HG03039 (cell line): ENCODE data around the gene CCDC192.
A peak's percentile ranks its signal among the peaks of the same experiment; 100 is the strongest.

Source experiments
- ATAC-seq: cut with Tn5 transposase; IDR thresholded peaks from one replicate; pipeline ENCODE4 v1.9.1; 2021; ENCODE audit warnings: mild to moderate bottlenecking, moderate library complexity; ENCODE audit not compliant: unreplicated experiment

The CCDC192 gene

DNA sequence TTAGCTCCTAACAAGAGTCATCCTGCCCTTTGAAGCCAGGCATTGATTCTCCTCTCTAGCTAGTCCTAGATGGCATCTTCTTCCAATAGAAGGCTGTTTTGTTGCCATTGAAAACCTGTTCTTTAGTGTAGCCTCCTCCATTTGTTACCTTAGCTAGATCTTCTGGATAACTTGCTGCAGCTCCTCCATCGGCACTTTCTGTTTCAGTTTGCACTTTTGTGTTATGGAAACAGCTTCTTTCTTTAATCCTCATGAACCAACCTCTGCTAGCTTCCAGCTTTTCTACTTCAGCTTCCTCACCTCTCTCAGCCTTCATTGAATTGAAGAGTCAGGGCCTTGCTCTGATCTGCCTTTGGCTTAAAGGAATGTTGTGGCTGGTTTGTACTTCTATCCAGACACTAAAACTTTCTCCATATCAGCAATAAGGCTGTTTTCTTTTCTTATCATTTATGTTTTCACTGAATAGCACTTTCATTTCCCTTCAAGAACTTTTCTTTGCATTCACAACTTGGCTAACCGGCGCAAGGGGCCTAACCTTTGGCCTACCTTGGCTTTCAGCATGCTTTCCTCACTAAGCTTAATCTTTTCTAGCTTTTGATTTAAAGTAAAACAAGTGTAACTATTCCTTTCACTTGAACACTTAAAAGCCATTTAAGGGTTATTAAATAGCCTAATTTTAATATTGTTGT lies 213.8 kb downstream of the CCDC192 start:
- ATAC-seq: no peak

DNA sequence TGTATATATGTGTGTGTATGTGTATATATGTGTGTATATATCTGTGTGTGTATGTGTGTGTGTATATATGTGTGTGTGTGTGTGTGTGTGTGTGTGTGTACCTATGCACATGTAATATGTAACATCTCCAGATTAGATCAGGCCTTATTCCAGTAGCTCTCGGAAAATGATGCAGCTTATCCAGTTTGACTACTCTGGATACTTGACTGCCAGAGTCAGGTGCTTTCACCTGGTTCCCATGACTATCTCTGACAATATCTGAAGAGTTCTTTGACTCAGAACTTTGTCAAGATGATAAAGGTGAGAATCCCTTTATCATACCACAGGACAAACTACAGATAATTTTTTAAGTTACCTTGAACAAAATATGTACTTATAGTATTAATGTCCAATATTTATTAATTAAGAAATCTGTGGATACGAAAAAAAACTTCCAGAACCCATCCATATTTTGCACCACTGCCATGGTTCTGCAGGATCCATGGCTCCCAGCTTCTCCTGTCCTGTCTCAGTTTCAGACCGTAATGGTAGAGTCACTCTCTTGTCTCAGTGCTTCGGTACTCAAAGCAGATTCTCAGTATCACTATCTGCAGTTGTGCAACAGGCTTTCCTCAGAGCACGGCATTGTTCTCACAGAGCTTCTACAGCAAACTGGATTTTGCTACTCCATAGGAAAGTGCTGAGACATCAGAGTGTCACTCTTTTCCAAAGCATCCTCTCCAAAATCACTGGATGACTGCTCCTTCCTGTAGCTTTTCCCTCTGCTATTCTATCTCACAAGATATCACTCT lies 216.0 kb downstream of the CCDC192 start:
- no peak for ATAC-seq

DNA sequence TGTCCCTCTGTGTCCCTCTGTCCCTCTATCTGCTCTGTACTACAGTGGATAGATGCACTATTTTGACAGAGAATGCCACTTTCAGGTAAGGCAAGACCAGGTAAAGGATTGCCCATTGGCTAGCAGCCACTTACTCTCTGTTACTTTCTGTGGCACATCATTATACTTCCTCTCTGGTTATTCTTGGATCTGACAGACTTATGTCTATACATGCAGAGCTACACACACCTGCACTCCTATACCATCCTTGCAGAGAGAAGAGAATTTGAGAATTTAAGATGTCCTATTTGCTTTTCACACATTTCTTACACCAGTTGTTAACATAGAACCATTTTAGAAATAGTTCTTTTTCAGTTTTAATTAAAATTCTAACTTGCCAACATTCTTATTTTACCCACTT lies 216.6 kb downstream of the CCDC192 start:
- ATAC-seq: no peak

DNA sequence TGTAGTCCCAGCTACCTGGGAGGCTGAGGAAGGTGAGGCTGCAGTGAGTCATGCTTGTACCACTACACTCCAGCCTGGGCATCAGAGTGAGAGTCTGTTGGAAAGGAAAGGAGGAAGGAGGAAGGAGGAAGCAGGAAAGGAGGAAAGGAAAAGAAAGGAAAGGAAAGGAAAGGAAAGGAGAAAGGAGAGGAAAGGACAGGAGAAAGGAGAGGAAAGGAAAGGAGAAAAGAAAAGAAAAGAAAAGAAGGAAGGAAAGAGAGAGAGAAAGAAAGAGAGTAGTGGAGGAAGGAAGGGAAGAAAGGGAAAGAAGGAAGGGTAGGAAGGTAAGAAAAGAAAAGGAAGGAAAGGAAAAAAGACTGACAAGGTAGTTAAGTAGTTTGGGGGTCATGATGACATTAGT lies 217.7 kb downstream of the CCDC192 start:
- ATAC-seq: no peak

DNA sequence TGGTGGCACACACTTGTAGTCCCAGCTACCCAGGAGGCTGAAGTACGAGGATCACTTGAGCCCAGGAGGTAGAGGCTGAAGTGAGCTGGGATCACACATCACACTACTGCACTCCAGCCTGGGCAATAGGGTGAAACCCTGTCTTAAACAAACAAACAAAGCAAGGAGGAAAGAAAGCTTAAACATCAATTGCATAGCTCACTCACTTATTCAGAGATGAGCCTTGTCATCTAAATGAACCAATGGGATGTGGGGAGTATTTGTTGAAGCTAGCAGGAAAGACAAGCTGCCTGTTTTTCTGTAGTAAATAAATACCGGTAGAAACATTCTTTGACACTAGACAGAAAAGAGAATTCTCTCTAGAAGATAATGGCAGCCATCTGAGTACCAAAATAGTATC lies 219.4 kb downstream of the CCDC192 start:
- no peak for ATAC-seq

DNA sequence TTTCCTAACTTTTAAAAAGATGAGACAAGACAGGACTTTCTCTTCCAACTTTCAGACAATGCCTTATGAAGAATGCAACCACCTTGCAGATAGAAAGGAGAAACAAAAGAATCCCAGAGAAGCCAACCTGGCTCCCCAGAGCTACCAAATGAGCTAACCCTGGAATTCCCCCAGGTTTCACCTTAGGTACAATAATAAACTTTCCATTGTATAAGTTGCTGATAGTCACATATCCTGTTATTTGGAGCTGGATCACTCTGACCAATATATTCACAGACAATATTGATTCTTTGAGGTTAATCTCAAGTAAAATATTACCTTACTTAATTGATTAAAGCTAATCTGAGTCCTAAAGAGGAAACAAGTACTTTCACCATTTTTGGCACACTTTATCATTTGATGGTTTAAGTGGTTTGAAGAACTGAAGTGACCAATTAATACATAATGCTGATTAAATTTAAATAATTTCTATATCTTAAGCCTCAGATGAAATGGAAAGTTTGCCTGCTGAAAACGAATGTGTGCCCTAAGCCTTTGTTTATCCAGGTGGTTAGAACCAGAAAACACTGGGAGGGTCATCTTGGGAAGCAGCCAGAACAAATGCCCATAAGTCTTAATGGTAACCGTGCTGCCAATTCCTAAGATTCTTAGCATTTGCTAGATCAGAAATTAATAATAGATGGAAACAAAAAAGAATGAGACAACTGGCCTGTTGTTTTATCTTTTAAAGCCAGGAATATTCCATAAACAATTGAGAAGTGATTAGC lies 220.8 kb downstream of the CCDC192 start:
- no peak for ATAC-seq

DNA sequence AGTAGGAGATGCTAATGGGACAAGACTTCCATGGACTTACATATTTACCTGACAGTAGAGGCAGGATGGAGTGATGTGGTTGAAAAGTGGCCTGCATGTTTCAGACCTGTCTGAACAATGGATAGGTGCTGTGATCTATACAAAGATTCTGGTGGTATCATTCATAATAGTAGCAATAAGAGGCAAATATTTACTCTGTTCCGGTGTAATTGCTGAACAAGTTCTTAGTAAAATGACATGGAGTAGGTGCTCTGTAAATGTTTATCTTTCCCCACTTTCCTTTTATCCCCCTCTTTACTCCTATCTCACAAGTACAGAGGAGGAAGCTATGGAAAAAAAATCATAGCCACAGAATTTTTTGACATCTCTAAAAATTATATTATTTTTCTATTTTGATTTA lies 221.4 kb downstream of the CCDC192 start:
- no peak for ATAC-seq

DNA sequence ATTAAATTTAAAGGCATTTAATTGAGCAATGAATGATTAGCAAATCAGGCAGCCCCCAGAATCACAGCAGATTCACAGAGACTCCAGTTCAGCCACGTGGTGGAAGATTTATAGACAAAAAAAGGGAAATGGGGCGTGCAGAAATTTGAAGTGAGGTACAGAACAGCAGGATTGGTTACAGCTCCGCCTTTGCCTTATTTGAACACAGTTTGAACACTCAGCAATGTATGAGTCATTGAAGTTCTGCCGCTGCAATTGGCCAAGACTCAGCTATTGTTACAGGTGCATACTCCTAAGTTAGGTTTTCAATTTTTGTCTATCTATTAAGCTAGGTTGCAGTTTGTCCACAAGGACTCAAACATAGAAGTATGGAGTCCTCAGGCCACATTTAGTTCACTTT lies 222.7 kb downstream of the CCDC192 start:
- ATAC-seq: no peak

DNA sequence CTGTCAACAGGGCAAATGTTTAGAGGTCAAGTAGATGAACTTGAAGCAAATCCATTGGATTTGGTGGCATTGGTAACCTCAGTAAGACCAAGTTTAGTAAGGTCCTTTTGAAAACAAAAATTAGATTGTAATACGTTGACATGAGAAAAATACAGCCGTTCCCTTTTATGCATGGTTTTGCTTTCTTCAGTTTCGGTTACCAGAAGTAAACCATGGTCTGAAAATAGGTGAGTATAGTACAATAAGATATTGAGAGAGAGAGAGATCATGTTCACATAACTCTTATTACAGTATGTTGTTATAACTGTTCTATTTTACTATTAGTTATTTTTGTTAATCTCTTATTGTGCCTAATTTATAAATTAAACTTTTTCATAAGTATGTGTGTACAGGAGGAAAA lies 223.8 kb downstream of the CCDC192 start:
- ATAC-seq: no peak

DNA sequence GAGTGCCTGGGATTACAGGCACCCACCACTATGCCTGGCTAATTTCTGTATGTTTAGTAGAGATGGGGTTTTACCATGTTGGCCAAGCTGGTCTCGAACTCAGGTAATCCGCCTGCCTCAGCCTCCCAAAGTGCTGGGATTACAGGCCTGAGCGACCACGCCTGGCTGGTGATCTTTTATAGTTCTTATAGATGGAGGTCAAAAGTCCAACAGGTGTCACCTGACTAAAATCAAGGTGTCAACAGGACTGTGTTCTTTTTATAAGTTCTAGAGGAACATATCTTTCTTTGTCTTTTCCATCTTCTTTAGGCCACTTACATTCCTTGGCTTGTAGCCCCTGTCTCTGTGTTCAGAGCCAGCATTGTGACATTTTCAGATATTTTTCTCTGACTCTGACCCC lies 224.9 kb downstream of the CCDC192 start:
- no peak for ATAC-seq

DNA sequence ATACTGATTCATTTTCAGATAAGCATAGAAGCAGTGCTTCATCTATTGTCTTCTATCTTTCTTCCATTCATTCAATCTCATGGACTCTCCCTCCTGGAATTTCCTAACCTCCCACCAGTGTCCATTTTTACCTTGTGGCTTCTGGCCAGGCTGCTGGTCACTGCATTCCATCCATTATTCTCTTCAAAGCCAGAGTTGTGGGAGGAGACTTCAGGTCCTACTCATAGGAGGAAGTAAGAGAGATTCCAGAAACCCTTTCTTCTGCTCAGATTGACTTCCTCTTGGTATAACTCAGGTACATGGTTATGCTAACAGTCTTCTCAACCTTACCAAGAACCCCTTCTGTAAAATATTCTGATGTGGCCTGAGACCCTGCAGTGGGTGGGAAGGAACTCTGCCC lies 227.1 kb downstream of the CCDC192 start:
- ATAC-seq: no peak

DNA sequence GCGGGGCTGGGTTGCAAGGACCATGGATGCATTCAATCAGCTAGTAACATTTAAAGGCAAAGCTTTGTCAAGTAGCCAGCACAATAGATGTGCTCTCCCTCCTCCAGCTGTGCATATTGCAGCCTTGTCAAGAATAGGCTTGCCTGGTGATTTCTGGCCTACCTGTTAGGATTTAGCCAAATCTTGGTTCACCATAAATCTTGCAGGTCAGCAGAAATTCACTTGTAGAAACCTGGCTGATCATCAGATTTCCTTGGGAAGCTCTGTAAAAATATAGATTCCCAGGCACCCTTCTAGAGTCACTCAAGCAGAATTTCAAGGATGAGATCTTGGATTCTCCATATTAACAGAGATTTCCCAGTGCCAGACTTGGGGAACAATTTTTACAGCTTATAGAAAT lies 228.2 kb downstream of the CCDC192 start:
- ATAC-seq: no peak

DNA sequence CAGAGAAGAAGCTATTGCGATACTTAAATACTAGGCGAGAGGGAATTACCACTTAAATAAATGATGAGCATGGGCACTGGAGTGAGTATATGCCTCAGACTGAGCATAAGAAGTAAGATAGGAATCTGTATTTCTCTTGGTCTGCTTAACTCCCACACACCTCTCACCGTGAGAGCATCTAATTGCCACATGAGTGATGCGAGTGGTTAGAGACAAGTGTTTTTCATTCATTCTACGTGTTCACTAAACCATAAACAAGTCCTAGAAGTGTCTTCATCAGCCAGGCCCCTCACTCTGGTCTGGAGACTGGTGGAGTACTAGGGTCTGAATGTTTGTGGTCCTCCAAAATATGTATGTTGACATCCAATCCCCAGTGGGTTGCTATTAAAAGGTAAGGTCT lies 230.2 kb downstream of the CCDC192 start:
- no peak for ATAC-seq

DNA sequence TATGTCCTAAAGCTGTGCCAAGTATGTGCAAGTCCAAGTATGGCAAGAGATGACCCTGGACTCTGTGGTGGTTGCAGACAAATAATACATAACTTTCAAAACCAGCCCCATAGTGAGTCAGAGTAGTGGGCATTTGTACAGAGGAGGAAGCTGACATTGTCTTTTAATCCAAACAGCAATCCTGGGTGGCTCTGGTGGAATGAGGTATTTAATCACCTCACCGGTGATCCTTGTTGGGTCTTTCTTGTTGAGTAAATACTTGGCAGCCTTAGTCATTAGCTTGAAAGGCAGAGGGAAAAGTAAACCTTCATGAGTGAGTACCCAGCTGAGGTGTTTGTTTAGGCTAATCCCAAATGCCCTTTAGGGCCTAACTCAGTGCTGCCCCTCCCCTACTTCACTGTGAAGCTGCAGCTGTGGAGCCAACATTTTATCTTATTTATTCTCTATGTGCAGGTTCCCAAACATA lies 231.6 kb downstream of the CCDC192 start:
- no peak for ATAC-seq

DNA sequence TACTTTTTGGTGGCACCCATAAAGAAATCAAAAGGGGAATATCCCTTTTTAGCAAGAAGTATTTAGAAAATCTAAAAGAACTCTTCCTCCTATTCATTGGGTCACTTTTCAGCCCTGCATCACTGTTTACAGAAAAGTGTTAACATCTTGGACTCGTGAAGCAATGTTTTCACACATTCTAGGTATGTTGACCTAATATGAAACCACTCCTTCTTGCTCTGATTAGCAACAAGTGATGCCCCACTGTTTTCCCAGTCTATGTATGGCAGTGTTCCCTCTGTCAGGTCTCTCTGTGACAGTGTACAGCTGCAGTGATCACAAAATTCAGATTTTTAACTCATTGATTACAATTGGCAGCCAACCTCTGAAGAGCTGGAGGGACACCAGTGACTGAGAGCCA lies 232.2 kb downstream of the CCDC192 start:
- ATAC-seq: no peak

DNA sequence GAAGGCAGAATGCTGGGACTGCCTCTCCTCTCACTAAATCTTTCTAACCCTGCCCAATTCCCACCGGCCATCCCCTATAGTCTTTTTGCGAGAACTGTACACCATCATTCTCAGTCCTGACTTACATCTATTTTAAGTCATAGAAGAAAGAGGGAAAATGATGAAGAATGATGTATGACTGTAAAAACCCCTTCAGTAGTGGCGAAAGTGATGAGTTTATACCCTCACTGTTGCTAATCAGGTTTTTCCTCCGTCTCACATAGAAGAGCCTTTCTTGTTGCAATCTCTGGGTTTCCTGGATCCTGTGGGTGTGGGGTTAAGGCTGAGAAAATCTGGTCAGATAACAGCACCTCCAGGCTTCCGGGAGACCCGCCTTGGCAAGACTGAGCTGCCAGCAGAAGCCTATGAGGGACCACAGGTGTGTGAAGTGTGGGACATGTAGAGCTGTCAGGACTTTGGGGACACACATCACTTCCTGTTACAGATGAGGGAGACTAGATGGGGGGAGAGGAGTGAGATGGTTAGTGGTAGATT lies 233.3 kb downstream of the CCDC192 start:
- ATAC-seq: no peak

DNA sequence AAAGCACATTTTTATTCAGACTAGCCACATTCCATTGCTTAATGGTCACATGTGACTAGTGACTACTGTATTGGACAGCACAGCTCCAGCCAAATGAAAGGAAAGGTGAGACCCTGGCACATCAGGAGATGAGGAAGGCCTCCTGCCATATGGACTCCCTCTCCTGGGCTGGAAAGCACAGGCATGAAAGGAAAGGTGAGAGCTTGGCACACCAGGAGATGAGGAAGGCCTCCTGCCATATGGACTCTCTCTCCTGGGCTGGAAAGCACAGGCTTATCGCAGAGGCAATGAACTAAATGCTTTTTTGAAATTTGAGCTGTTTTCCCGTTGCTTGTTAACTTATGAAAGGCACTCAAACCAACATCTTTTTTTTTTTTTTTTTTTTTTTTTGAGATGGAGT lies 235.6 kb downstream of the CCDC192 start:
- ATAC-seq: no peak

DNA sequence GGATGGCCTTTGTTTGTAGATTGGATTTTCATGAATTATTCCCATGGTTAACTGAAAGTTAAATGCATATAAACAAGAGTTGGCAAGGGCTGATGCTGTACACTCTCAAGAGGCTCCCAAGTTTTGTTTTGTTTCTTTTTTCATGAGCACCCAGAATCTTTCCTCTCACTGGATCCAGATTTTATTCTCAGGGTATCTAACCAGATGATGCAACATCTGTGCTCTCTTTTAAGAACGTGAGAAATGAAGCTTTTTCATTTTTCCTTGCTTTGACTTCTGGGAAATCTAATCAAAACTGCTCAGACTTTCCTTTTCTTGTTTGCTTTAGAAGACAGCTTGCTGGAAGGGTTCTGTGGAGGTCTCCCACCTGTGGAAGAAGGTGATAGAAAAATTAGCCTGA lies 237.7 kb downstream of the CCDC192 start:
- no peak for ATAC-seq

DNA sequence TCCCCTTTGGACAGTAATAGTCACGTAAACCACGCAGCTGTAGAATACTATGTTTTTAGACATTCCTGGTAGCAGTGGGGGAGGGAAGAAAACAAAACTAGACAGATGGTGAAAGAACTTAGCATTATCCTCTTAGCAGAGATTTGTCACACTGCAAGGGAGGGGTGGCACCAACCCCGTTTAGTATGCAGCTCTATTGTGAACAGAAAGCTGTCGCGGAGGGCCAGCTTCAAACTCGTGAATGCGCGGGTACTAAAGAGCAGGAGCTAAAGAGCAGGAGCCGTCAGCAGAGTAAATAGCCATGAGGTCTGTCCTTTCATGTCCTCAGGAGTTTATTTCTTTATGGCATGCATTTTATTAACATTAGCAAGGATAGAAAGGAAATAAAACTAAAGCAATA lies 238.5 kb downstream of the CCDC192 start:
- no peak for ATAC-seq

DNA sequence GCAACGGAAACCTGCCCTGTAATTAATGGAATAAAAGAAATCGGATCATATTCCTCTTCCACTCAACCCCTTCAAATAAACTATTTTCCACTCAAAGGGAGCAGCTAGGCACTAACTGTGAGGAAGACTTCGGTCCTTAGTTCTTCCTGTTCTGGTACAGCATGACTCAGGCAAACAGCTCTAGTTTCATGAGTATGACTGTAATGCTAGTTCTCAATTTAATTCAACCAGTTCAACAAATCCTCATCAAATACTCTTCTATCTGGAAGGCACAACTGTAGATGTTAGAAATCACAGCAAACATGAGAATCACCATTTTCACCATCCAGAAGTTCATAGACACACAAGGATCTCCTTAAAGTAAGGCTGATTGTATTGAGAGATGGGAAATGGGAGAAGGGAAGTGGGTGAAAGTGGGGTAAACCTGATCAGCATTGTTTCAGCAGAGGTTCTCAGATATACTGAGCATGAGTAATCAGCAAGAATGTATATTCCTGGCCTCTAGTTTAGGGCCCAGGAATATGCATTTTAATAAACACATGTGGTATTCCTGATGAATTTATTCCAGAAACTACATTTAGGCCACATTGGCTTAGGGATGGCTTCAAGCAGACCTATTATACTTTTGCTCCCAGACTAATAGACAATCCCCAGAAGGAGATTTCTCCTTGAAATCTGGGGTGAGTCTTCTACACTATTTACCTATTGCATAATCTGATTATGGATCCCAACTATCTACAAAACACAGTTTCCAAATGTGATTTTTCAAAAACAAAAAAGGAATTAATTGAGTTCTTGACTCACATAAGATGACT lies 239.3 kb downstream of the CCDC192 start:
- no peak for ATAC-seq

DNA sequence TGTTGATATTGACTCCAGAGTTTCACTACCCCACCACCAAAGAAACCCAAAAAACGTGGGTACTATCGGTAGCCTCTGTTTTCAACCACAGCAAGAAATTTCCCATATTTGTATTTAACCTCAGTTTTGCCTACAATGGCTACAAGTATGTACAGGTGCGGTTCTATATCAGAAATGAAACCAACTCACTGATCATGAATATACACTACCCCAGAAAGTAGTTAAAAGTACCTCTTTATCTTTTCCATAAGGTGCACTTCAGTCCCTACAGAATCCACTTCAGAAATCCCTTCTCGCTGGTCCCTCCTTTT lies 239.8 kb downstream of the CCDC192 start:
- peak; percentile 71 for ATAC-seq
